H1 (cell line): ENCODE measurements around the gene MTMR10.

Experiments used
- CHD7 ChIP-seq: fragments of 300-600 bp; sonication (generic); IDR thresholded peaks from 2 replicates; pipeline ENCODE4 v1.7.1; 2012; ENCODE audit warnings: low read length, moderate library complexity, mild to moderate bottlenecking, inconsistent platforms; ENCODE audit not compliant: insufficient replicate concordance
- CTCF ChIP-seq, 3 experiments: IDR thresholded peaks; 1 replicate in 2 of 3; 2 replicates in 1 of 3; pipeline versions ENCODE4 v1.5.1 to v1.6.1; 2011; ENCODE audit warnings: low read length in 3 of 3, mild to moderate bottlenecking in 3 of 3, inconsistent platforms in 2 of 3, low read depth in 1 of 3, moderate library complexity in 1 of 3; ENCODE audit not compliant: insufficient read depth in 1 of 3; ENCODE audit errors: control extremely low read depth in 1 of 3

GRCh38 chr15:30928076-30928475, 63.4 kb downstream of the MTMR10 start:
- no peak for TF ChIP-seq CHD7
- no peak for TF ChIP-seq CTCF (IDR thresholded peaks at IDR 0.05; ENCODE audit: control extremely low read depth in 1 of 3, insufficient read depth in 1 of 3, low read depth in 1 of 3, low read length in 3 of 3)
